GM19463 (cell line): ENCODE measurements around the gene ZNF341.
"Not testable (repeated sequence)": the region's sequence is repeated elsewhere in the genome, so short reads cannot be mapped to it uniquely, and the experiment has no call there.

ENCODE experiments used
- ATAC-seq: cut with Tn5 transposase; IDR thresholded peaks from one replicate; pipeline ENCODE4 v1.9.1; 2021; ENCODE audit warnings: mild to moderate bottlenecking, moderate library complexity; ENCODE audit not compliant: unreplicated experiment

The ZNF341 gene

DNA sequence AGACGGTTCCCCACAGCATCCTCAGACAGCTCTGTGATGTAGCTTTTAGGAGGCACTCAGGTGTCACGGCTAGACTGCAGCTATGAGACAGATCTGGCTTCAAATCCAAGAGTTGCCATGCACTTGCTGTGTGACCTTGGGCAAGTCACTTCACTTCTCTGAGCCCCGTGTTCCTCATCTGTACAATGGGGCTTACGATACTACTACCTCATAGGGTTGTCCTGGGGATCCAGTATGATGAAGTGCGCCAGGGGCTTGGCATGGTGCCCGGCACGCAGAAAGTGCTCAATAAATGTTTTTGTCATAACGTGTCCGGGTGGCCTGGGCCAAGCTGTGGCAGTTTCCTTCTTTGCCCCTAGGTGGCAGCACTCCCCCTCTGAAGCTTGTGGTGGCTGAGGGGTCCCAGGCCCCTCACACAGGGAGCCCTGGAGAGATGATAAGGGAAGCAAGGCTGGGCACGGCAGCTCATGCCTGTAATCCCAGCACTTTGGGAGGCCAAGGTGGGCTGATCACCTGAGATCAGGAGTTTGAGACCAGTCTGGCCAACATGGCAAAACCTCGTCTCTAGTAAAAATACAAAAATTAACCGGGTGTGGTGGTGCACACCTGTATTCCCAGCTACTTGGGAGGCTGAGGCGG is 60.3 kb downstream of the ZNF341 start:
- ATAC-seq: no peak

GRCh38 chr20:33792598-33792989 is 60.8 kb downstream of the ZNF341 start:
- ATAC-seq: not testable (repeated sequence)

DNA sequence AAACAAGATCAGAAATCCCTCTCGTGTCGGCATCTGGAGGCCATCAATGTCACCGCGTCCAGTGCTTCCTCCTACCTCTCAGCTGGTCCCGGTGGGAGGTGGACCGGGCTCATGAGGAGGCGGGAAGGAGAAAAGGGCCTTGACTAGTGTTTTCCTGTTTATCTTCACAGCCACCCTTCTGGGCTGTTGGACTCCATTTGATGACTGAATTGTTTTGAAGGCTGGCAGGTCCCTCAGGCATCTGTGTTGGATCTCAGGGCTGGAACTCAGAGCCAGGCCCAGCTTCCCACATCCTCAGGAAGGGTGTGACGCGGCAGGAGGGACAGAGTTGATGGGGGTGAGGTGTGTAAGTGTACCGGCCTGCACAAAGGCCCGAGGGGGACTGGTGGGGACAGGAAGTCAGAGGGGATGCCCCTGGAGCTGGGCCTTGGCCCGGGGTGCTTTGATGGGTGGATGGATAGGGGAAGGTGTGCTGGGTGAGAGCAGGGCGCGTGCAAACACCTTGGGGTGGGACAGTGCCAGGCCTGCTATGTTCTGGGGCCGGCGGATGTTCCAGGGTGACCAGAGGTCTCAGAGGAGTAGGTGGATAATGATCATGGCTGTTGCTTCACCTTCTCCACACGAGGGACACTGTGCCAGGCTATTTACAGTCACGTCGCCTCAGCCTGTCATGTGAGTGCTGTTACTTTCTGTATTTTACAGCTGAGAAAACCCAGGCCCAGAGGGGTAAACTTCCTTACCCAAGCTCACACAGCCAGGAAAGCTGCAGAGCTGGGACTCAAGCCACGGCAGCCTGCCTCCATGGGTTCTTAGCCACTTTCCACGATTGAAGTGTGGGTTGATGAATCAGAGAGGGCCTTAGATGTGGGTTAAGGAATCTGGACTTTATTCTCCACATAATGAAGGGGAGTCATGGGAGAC is 61.5 kb downstream of the ZNF341 start:
- no peak for ATAC-seq

DNA sequence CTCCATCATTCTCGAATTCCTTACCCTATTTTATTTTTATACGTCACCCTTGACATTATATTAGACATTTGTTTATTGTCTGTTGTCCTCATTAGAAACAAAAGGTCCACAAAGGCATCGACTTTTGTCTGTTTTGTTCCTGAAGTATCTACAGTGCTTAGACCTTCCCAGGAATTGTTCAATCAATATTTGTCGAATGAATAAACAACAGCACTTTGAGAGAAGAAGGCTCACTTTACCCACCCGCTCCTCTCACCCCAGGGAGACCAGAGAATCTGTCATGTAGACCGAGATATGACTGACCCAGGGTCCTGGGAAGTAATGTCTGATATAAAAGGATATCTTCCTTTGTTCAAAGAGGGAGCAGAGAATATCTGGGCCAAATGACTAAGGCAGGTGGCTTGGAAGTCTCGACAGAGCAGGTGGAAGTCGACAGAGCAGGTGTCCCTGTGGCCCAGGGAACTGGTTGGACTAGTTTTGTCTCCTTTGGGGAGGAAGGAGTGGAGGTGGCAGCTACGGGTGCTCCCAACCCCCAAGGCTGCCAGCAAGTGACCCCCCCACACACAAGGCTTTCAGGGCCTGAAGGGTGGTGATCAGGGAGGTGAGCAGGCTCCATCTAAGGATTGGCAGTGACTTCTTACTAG is 64.6 kb downstream of the ZNF341 start:
- no peak for ATAC-seq

DNA sequence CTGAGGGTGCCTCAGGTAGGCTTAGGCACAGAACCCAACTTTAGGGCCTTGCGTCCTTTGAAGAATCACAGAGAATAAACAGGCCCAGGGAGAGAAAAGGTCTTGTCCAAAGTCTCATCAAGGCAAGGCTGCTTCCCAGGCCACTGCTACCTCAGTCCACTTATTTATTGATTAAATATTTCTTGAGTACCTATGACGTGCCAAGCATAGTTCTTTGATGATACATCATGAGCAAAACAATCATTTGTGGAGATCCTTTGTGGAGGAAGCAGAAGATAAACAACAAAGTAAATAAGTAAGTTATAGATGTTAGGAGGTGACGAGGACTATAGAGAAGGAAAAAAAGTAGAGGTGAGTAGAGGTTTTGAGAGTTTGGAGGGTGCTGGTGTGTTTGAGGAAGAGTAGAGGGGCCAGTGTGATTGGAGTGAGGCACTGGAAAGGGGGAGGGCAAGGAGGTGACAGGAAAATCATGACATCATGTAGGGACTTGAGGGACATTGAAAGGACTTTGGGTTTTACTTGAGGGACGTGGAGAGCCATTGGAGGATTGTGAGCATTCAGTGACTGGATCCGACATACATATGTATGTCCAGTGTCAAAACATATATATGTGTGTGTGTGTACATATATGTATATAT is 65.2 kb downstream of the ZNF341 start:
- no peak for ATAC-seq

DNA sequence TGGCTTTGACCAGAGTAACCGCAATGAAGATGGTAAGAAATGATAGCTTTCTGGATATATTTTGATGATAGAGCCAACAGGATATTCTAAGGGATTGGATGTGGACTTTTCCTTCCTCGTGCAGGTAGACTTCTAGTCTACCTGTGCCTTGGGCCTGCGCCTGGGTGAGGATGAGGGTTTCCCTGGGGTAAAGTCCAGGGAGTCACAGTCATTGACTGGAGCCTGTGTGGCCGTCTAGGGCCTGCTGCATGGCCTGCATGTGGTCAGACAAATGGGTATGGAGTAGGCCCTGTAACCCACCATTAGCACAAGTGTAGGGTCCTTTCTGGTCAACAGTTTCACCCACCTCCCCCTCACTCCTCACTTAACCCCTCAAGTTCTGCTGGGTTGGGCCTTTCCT is 66.6 kb downstream of the ZNF341 start:
- no peak for ATAC-seq

- ATAC-seq: no peak
Measured at GRCh38 chr20:33803921-33804337, 72.1 kb downstream of the ZNF341 start.

GRCh38 chr20:33808388-33808787 is 76.6 kb downstream of the ZNF341 start:
- ATAC-seq: no peak

- no peak for ATAC-seq
Measured at GRCh38 chr20:33810259-33810658, 78.5 kb downstream of the ZNF341 start.

GRCh38 chr20:33810885-33811775 is 79.3 kb downstream of the ZNF341 start, which contains the start of gene CHMP4B:
TSS of gene CHMP4B (plus strand) at chr20:33811348. CDS start at chr20:33811469, 121 bp downstream.
- ATAC-seq: peak; percentile 95

DNA sequence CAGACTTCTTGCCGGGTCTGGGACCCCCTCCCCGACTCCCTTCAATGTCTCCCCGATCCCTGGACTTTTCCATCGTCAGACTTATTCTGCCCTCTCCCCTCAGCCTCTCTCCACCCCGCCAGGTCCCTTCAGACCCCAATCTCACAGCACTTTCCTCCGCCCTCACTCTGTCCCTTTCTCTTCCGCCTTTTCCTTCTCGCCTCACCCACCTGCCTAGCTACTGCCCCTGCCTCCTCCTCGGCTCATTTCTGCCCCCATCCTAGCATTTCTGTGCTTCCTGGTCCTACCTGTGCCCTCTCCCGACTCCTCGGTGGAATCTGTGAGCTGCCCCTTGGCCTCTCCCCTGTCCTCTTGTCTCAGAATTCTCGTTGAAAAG is 80.0 kb downstream of the ZNF341 start:
- ATAC-seq: no peak

GRCh38 chr20:33812152-33812849 is 80.5 kb downstream of the ZNF341 start:
- ATAC-seq: no peak

- ATAC-seq: no peak
Measured at GRCh38 chr20:33812908-33813462, 81.2 kb downstream of the ZNF341 start.

- ATAC-seq: no peak
Measured at GRCh38 chr20:33814238-33814712, 82.5 kb downstream of the ZNF341 start.

- no peak for ATAC-seq
Measured at GRCh38 chr20:33815671-33816070, 83.9 kb downstream of the ZNF341 start.

GRCh38 chr20:33816191-33816590 is 84.4 kb downstream of the ZNF341 start:
- ATAC-seq: no peak

DNA sequence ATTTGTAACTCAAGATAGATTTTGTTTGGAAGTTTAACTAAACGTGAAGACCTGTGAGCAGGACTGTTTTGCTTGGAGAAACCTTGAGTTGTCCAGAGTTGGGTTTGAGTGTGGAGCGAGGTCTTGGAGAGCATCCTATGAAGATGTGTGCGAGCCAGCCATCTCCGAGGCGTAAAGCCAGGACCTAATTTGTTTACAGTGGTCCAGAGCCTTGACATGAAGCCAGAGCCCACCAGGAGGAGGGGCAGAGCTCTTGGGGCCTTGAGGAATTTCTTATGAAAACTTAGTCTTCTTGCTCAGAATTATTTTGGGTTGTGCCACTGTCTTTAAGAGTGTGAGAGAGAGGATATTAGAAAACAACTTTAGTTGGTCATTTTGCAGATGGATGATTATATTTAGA is 85.6 kb downstream of the ZNF341 start:
- ATAC-seq: no peak

DNA sequence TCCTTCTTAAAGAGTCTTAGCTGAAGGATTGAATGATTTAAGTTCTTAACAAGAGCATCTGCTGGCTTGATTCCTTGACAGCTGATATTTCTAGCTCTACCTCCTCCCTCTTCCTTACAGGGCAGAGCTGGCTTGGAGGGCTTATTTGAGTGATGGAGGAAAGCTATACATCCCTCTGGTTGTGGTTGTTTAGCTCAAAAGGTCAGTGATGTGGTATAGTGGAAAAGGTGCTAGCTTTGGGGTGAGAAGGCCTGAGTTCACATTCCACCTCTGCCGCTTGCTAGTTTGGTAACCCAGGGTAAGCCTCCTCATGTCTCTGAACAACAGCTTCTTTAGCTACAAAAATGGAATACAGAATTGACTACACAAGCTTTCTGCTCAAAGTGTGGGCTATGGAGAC is 87.7 kb downstream of the ZNF341 start:
- no peak for ATAC-seq

DNA sequence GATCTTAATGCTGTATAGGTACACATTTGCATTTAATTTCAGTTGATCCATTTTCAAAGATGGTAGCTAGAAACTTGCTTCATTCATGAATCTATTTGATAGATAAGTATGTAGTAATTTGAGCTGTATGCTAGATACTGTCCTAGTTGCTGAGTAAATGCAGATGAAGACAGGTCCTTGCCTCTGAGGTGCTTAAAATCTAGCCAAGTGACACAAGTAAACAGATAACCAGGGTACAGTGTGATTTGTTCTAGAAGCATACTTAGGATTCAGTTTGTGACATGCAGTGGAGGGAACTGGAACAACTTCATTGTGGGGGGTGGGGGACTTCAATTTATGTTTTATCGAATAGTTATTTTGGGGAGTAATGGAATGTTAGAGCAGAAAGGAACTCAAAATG is 88.6 kb downstream of the ZNF341 start:
- no peak for ATAC-seq
